Left kidney (tissue), 2 donors: Measurements from ENCODE around the gene ARTN. TPM values are rescaled to one million over a fixed set of nuclear protein-coding genes. Genes with fewer than 3 reads are reported as not detected.

Experiments
- DNase-seq: peaks from one replicate; pipeline ENCODE4 v3.0.0-alpha.2; 2013
- polyA plus RNA-seq: library from polyadenylated mRNA; unstranded; fragments of 120-200 nt; gene quantifications from one replicate; pipeline ENCODE4 v1.2.1, GENCODE V29; 2013; ENCODE audit not compliant: insufficient read length

Gene ARTN
- polyA plus RNA-seq, 1 donor, result 1.2 TPM

DNA sequence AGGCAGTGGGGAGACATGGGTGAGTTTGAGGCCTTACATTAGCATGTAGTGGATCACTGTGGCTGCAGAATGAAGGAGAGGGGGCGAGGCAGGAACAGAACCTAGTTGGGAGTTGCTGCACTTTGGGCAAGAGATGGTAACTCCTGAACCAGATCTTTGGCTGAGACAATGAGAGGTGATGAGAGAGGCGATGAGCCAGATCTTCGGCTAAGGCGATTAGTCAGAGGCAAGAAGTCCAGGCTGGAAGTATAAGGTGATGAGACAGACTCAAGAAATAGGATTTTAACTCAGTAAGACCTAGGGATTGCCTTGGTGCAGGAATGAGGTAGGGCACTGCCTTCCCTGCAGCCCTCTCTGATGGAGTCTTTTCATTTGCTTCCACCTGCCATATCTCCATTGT is 9.1 kb upstream of the ARTN start:
- no peak for DNase-seq

- DNase-seq, result no peak
Observed at GRCh38 chr1:43925846-43926245, 7.8 kb upstream of the ARTN start.

DNA sequence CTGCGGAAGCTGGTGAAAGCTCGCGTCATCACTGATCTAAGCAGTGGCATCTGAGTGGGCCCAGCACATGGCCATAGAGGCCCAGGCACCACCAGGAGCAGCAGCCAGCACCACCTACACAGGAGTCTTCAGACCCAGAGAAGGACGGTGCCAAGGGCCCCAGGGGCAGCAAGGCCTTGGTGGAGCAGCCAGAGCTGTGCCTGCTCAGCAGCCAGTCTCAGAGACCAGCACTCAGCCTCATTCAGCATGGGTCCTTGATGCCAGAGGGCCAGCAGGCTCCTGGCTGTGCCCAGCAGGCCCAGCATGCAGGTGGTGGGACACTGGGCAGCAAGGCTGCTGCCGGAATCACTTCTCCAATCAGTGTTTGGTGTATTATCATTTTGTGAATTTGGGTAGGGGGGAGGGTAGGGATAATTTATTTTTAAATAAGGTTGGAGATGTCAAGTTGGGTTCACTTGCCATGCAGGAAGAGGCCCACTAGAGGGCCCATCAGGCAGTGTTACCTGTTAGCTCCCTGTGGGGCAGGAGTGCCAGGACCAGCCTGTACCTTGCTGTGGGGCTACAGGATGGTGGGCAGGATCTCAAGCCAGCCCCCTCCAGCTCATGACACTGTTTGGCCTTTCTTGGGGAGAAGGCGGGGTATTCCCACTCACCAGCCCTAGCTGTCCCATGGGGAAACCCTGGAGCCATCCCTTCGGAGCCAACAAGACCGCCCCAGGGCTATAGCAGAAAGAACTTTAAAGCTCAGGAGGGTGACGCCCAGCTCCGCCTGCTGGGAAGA is 3.2 kb upstream of the ARTN start:
- no peak for DNase-seq

DNA sequence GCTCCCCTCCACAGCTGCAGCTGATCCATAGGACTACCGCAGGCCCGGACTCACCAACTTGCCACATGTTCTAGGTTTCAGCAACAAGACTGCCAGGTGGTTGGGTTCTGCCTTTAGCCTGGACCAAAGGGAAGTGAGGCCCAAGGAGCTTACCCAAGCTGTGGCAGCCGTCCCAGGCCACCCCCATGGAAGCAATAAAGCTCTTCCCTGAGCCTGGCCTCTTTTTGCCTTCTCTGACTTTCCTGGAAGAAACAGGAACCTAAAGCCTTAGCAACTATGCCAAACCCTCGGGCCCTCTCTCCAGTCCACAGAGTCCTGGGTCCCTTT is 2.7 kb upstream of the ARTN start:
- no peak for DNase-seq

GRCh38 chr1:43931711-43932660 is 1.6 kb upstream of the ARTN start:
- DNase-seq, result no peak

DNA sequence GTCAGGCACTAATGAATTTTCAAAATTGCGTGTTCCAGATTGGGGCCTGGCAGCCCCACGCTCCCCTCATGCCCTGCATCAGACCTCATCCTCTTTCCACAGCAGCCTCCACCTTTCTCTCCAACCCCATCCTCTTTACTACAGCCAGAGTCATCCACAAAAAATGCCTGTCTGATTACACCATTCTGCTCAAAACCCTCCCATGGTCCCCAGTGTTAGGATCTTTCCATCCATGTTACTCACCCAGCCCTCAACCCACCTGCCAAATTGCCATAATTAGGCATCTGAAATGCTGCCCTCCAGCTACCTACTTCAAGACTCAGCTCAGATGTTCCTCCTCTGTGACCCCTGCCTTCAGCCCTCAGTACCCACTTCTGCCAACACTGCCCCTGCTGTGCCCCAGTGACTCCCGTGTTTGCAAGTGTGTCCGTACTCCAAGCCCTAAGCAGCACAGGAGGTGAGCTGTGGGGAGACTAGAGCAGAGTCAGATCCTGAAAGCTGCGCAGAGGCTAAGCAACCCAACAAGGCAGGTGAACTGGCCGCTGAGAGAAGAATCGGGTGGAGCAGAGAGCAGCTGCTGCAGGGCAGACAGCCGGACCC is 715 bp upstream of the ARTN start:
- no peak for DNase-seq

- no peak for DNase-seq
Observed at GRCh38 chr1:43934101-43934985, 742 bp downstream of the ARTN start.

DNA sequence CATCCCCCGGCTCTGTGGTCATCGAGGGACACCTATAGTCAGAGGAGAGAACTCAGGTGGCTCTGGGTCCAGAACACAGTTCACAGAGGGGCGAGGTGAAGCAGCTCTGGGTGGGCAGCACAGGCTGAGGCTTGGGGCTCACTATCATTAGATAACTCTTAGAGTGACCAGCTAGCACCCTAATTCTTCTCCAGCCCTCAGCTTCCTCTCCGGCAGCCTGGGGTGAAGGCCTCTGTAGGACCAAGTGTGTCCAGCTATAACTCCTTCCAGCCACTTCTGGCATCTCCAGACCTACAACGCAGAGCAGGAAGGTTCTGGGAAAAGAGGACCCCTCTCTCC is 1.4 kb downstream of the ARTN start:
- no peak for DNase-seq

- no peak for DNase-seq
Observed at GRCh38 chr1:43935711-43936427, 2.3 kb downstream of the ARTN start.

DNA sequence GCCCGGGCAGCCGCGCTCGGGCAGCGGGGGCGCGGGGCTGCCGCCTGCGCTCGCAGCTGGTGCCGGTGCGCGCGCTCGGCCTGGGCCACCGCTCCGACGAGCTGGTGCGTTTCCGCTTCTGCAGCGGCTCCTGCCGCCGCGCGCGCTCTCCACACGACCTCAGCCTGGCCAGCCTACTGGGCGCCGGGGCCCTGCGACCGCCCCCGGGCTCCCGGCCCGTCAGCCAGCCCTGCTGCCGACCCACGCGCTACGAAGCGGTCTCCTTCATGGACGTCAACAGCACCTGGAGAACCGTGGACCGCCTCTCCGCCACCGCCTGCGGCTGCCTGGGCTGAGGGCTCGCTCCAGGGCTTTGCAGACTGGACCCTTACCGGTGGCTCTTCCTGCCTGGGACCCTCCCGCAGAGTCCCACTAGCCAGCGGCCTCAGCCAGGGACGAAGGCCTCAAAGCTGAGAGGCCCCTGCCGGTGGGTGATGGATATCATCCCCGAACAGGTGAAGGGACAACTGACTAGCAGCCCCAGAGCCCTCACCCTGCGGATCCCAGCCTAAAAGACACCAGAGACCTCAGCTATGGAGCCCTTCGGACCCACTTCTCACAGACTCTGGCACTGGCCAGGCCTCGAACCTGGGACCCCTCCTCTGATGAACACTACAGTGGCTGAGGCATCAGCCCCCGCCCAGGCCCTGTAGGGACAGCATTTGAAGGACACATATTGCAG is 3.0 kb downstream of the ARTN start:
- no peak for DNase-seq

DNA sequence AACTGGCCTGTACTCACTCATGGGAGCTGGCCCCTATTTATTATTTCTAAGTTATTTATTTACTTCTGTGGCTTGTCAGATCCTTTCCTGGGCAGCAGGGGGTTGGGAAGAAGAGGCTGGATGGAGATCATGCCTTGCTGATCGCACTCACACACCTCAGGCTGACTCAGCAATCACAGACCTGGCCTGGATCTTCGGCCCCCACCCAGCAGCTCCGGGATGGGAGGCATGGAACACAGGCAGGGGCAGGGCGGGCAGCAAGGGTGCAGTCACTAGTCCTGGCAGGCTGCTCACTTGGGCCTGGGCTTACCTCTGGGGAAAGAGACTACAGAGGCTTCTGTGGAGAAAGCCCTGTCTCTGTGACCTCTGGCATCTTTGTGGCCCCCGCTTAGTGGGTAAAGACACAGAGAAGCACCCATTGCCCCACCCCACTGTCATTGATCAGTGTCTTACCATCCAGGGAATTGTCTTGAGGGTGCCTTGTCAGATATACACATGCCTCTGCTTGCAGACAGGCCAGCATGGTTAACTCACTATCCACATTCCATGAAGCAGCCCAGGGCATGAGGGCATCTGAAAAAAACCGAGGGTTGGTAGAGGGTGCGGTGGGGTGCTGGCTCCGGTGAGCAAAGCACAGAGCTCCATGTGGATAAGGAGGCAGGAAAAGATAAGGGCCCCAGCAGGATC is 3.7 kb downstream of the ARTN start:
- no peak for DNase-seq

DNA sequence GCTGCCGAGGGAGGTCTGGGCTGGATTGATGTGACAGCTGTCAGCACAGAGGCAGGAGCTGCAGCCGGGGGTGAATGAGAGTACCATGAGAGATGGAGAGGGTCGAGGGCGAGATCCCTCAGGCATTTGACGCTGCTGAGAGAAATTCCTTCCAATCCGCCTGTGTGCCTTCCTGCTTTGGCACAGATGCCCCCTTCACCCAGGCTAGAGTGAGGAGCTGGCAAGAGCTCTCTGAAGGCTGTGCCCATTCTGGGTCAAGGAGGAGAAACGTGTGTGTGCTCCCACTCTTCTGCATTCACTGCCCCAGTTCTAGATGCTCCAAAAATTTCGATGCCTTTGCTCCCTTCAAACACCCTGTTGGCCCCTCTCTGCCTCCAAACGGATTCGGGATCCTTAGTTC is 4.8 kb downstream of the ARTN start:
- DNase-seq, result no peak

DNA sequence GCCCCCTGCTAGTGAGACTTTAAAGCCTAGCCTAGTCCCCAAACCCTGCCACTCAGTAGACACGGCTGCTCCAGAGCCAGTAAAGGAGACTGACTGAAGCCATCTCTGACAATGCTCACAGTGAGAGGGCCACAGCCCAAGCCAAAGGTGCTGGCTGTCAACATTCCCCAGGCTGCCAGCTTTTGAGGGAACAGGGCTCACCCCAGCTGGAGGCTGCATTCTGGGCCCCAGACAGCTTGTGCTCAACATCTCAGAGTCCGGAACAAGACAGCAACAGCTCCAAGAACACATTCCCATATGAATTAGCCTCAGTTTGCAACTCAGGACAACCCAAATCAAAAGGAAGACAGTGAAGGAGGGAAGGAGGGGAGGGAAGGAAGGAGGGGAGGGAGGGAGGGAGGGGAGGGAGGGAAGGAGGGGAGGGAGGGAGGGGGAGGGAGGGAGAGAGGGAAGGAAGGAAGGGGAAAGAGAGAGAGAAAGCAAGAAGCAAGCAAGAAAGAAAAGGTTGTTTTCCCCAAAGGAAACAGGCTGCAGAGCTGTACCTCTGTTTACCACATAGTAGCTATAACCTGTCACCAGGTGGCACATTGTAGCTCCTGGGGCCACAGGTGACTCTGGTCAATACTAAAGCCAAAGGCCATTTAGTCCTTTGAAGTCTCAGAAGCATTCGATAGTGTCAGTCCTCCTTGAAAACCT is 5.4 kb downstream of the ARTN start:
- DNase-seq, result no peak

DNA sequence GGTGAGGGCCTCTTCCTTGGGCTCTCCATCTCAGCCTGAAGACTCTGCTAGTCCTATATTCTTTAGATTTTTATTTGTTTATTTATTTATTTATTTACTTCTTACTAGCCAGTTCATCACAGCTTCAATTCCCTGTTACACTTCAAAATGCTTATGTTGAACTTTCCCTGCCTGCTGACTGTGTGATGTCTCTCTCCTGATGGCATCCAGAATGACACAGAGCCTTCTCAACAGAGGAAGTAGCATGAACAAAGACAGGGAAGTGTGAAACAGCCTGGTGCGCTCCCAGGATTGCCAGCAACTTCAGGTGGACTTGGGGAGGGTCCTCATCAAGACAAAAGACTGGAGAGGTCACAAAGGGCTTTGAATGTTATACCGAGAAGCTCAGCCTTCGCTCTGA is 8.8 kb downstream of the ARTN start:
- no peak for DNase-seq

DNA sequence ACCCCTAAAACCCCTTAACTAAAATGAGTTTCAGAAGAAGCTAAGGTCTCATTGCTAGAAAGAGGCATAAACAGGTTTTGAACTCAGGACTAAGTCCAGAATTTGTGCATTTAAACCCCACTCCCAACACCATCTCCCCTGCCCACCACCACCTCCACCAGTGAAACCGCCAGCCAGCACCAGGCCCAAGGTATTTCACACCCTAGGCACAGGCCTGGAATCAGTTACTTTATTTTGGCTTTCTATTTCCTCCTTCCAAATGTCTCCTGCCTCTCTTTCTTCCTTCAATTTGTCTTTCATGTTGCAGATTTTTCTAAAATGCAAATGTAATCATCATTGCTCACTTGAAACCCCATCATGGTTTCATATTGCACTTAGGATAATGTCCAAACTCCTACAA is 11.3 kb downstream of the ARTN start:
- no peak for DNase-seq

GRCh38 chr1:43945674-43946235 is 12.2 kb downstream of the ARTN start:
- no peak for DNase-seq

DNA sequence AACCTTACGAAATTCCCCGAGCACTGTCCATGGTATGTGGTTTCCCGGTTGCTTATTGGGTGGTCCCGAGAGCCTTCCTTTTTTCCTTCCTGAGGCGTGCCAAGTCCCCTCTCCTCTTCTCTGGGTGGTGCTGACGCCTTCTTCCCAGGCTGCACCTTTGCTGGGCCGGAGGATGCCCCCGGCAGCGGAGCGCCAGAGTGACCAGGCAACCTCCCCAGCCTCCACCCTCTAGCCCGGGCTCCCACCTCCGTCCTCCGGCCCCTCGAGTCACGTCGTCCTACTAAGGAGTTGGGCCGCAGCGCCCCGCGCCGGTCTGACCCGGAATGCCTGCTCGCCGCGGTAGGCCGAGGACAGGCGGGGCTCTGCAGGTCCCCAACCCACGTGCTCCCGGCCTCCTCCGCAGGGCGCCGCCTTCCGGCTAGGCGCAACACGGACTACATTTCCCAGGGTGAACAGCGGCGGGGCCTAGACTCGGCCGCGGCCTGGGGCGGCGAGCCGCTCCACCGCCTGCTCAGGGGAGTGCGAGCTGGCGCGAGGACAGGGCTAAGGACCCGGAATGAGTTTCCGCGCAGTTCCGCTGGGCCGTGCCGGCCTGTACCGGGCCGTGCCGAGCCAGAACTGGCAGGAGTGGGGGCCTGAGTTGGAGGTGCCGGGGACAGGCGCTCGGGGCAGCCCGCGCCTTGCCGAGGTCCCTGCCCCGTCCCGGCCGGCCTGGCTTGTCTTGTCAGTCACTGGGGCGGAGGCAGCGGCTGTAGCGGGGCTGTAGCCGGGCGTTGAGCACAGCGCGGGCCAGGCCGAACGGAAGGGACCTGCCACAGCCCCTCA is 12.8 kb downstream of the ARTN start, which contains the start of gene IPO13:
Gene IPO13, plus strand, starts transcription at position 715 of the 825 bp plus-strand sequence. CDS start 651 bp downstream, outside the sequence.
- DNase-seq, result peak; percentile 95
